GM12878 (cell line): ENCODE results near the gene PEX26.

ENCODE experiments used
- CTCF ChIP-seq, 3 experiments: IDR thresholded peaks in 2 of 3; conservative IDR thresholded peaks in 1 of 3; 2 replicates each; pipeline ENCODE4 v1.5.1; 2011; ENCODE audit warnings: low read depth in 3 of 3, low read length in 3 of 3, mild to moderate bottlenecking in 3 of 3, control low read depth in 2 of 3, moderate library complexity in 2 of 3, inconsistent platforms in 1 of 3, mixed read lengths in 1 of 3; ENCODE audit not compliant: control insufficient read depth in 2 of 3, insufficient read depth in 1 of 3; ENCODE audit errors: extremely low read depth in 1 of 3
- MYC ChIP-seq: IDR thresholded peaks from 2 replicates; pipeline ENCODE4 v1.6.1; 2011; ENCODE audit warnings: mild to moderate bottlenecking, low read length, moderate library complexity, inconsistent platforms; ENCODE audit not compliant: insufficient read depth, insufficient replicate concordance, insufficient read length, severe bottlenecking

- no peak for TF ChIP-seq CTCF (IDR thresholded peaks at IDR 0.05 in 2 of 3, conservative IDR thresholded peaks at IDR 0.05 in 1 of 3; ENCODE audit: control insufficient read depth in 2 of 3, extremely low read depth in 1 of 3, insufficient read depth in 1 of 3, low read depth in 3 of 3, low read length in 3 of 3)
- no peak for TF ChIP-seq MYC
These were observed 14.5 kb upstream of the PEX26 start for GRCh38 chr22:18063306-18063705.
